ENCODE measurements around the gene C12orf76. TPM values are rescaled to one million over a fixed set of nuclear protein-coding genes. Genes with fewer than 3 reads are reported as not detected.
A peak's percentile ranks its signal among the peaks of the same experiment; 100 is the strongest.
"Not testable (repeated sequence)": the region's sequence is repeated elsewhere in the genome, so short reads cannot be mapped to it uniquely, and the experiment has no call there.

C12orf76 gene
- total RNA-seq, 6 experiments from 2014 or later = 3.0 to 10.1 (median 6.4) TPM

GRCh38 chr12:110012659-110013058 is 35.7 kb downstream of the C12orf76 start:
- peak overlapping the region; percentile 10 to 80 (median 78) for H3K27ac ChIP-seq
- no peak for TF ChIP-seq CTCF (IDR thresholded peaks at IDR 0.05)
- no peak for TF ChIP-seq POLR2A (IDR thresholded peaks at IDR 0.05)
- ATAC-seq = peak in 3 of 4 donors; percentile 23 to 53 (median 39)
- no peak for DNase-seq
- 30% methylated on average over 4 of the region's 4 CpGs for WGBS (ENCODE audit: insufficient coverage, low coverage, low lambda C conversion rate, missing lambda C conversion rate)
- H3K4me1 ChIP-seq = peaks cover 0 to 24% (median 9%) of the 10 kb centered on the region in 4 donors
- H3K4me3 ChIP-seq = no peak overlapping the region
- peaks cover 4 to 29% (median 6%) of the 10 kb centered on the region in 4 donors for H3K36me3 ChIP-seq
- no peaks in the 10 kb centered on the region for H3K27me3 ChIP-seq
- no peaks in the 10 kb centered on the region for H3K9me3 ChIP-seq
- intact Hi-C loops (cut with DNase I) = no loop called here

- H3K4me1 ChIP-seq = peaks cover 0 to 24% (median 9%) of the 10 kb centered on the region in 4 donors
- 48% methylated on average over 6 of the region's 6 CpGs for WGBS (ENCODE audit: insufficient coverage, low coverage, low lambda C conversion rate, missing lambda C conversion rate)
- peak overlapping the region; percentile 10 to 80 (median 78) for H3K27ac ChIP-seq
- intact Hi-C loops (cut with DNase I) = no loop called here
- no peaks in the 10 kb centered on the region for H3K27me3 ChIP-seq
- peak; percentile 79 to 87 (median 86) for DNase-seq
- ATAC-seq = peak; percentile 90 to 94 (median 91)
- H3K4me3 ChIP-seq = no peak overlapping the region
- H3K9me3 ChIP-seq = no peaks in the 10 kb centered on the region
- TF ChIP-seq POLR2A (IDR thresholded peaks at IDR 0.05) (no peak), CTCF (IDR thresholded peaks at IDR 0.05) (no peak)
- peaks cover 4 to 24% (median 6%) of the 10 kb centered on the region in 4 donors for H3K36me3 ChIP-seq
Observed at GRCh38 chr12:110012137-110012536, 36.2 kb downstream of the C12orf76 start.

GRCh38 chr12:110010853-110011723 is 37.2 kb downstream of the C12orf76 start:
- Histone ChIP-seq H3K4me3 (no peak overlapping the region), H3K4me1 (peaks cover 0 to 24% (median 9%) of the 10 kb centered on the region in 4 donors), H3K9me3 (no peaks in the 10 kb centered on the region), H3K27ac (peak overlapping the region; percentile 4 to 80 (median 78)), H3K36me3 (peaks cover 4 to 15% (median 6%) of the 10 kb centered on the region in 4 donors), H3K27me3 (no peaks in the 10 kb centered on the region)
- 59% methylated on average over 12 of the region's 13 CpGs for WGBS (ENCODE audit: insufficient coverage, low coverage, low lambda C conversion rate, missing lambda C conversion rate)
- no peak for DNase-seq
- TF ChIP-seq POLR2A (IDR thresholded peaks at IDR 0.05) = no peak
- peak in 3 of 4 donors; percentile 34 to 42 (median 38) for ATAC-seq
- intact Hi-C loops (cut with DNase I) = no loop called here

- H3K36me3 ChIP-seq; intact Hi-C loops (cut with DNase I); H3K27ac ChIP-seq; H3K9me3 ChIP-seq; DNase-seq; H3K4me3 ChIP-seq; ATAC-seq; H3K27me3 ChIP-seq: not testable (repeated sequence)
- peaks cover 0 to 29% (median 9%) of the 10 kb centered on the region in 4 donors for H3K4me1 ChIP-seq
- WGBS (ENCODE audit: insufficient coverage, low coverage, low lambda C conversion rate, missing lambda C conversion rate) = 93% methylated on average over 10 of the region's 15 CpGs
Observed at GRCh38 chr12:110008681-110009398, 39.5 kb downstream of the C12orf76 start.

GRCh38 chr12:110007881-110008280 is 40.4 kb downstream of the C12orf76 start:
- Histone ChIP-seq H3K9me3 (no peaks in the 10 kb centered on the region), H3K27me3 (no peaks in the 10 kb centered on the region), H3K36me3 (no peaks in the 10 kb centered on the region), H3K4me3 (no peak overlapping the region), H3K27ac (no peak overlapping the region), H3K4me1 (peaks cover 0 to 28% (median 9%) of the 10 kb centered on the region in 4 donors)
- no peak for TF ChIP-seq POLR2A (IDR thresholded peaks at IDR 0.05)
- TF ChIP-seq CTCF (IDR thresholded peaks at IDR 0.05) = no peak
- no peak for DNase-seq
- no peak for ATAC-seq
- intact Hi-C loops (cut with DNase I) = no loop called here

Measured in right lobe of liver (tissue), 6 donors.